Left ventricle myocardium inferior (tissue), 1 donor: ENCODE results near the gene EIF3B. TPM values are rescaled to one million over a fixed set of nuclear protein-coding genes. Genes with fewer than 3 reads are reported as not detected.
A peak's percentile ranks its signal among the peaks of the same experiment; 100 is the strongest.

ENCODE experiments used
- DNase-seq: peaks from one replicate; pipeline ENCODE4 v3.0.0-alpha.2; 2020
- H3K27ac ChIP-seq: fragments of 200-600 bp; replicated peaks from 2 replicates; pipeline ENCODE4 v1.8.0; 2021
- H3K27me3 ChIP-seq: fragments of 200-600 bp; 2 replicates; pipeline ENCODE4 v1.8.0; 2021; ENCODE audit warnings: low read depth
- H3K36me3 ChIP-seq: fragments of 200-600 bp; 2 replicates; pipeline ENCODE4 v1.8.0; 2021
- H3K4me1 ChIP-seq: fragments of 200-600 bp; 2 replicates; pipeline ENCODE4 v1.8.0; 2021
- H3K4me3 ChIP-seq: fragments of 200-600 bp; 2 replicates; pipeline ENCODE4 v1.8.0; 2021; ENCODE audit warnings: mild to moderate bottlenecking, moderate library complexity
- H3K9me3 ChIP-seq: fragments of 200-600 bp; replicated peaks from 2 replicates; pipeline ENCODE4 v1.8.0; 2021
- CTCF ChIP-seq: fragments of 200-600 bp; IDR thresholded peaks from 2 replicates; pipeline ENCODE4 v1.8.0; 2021; ENCODE audit warnings: antibody characterized with exemption, mild to moderate bottlenecking, borderline replicate concordance
- intact Hi-C: fragments of 100-400 bp; cut with micrococcal nuclease; formaldehyde crosslinking; loops from one replicate; pipeline ENCODE4 v1.11.0; 2022
- total RNA-seq: library from RNA; stranded (reverse); fragmentation: NEBNext Ultra II Directional; extraction: Animal tissue kit (Norgen Biotek cat#: 25700); gene quantifications from one replicate; pipeline ENCODE4 v1.2.1, GENCODE V29; 2021
- donor health status: DM: no; HTN: yes; CAD: no; lungs with severe emphysema.

The EIF3B gene
- total RNA-seq, 1 donor from 2014 or later: 68.9 TPM

GRCh38 chr7:2350861-2351260 lies 3.8 kb upstream of the EIF3B start:
- intact Hi-C loops: no loop called here
- Histone ChIP-seq H3K4me1 (peaks cover 19% of the 10 kb centered on the region), H3K4me3 (no peak overlapping the region), H3K9me3 (no peaks in the 10 kb centered on the region), H3K36me3 (no peaks in the 10 kb centered on the region), H3K27ac (no peak overlapping the region), H3K27me3 (no peaks in the 10 kb centered on the region)
- no peak for DNase-seq
- no peak for TF ChIP-seq CTCF

- DNase-seq: no peak
- Histone ChIP-seq H3K27ac (peak overlapping the region; percentile 99), H3K27me3 (no peaks in the 10 kb centered on the region), H3K4me1 (peaks cover 43% of the 10 kb centered on the region), H3K36me3 (peaks cover 9% of the 10 kb centered on the region), H3K4me3 (peak overlapping the region; percentile 99), H3K9me3 (no peaks in the 10 kb centered on the region)
- no peak for TF ChIP-seq CTCF
- intact Hi-C loops: no loop called here
These were observed 1.3 kb upstream of the EIF3B start for GRCh38 chr7:2353113-2353935.

GRCh38 chr7:2353936-2354185 lies 766 bp upstream of the EIF3B start:
- Histone ChIP-seq H3K9me3 (no peaks in the 10 kb centered on the region), H3K4me1 (peaks cover 49% of the 10 kb centered on the region), H3K27me3 (no peaks in the 10 kb centered on the region), H3K27ac (peak overlapping the region; percentile 99), H3K4me3 (peak overlapping the region; percentile 99), H3K36me3 (peaks cover 13% of the 10 kb centered on the region)
- peak; percentile 91 for DNase-seq
- intact Hi-C loops: no loop called here
- TF ChIP-seq CTCF: no peak

GRCh38 chr7:2354939-2355704 lies 495 bp downstream of the EIF3B start:
- H3K27ac ChIP-seq: peak overlapping the region; percentile 99
- DNase-seq: no peak

GRCh38 chr7:2355705-2356008 lies 1.0 kb downstream of the EIF3B start:
- no peak for DNase-seq
- Histone ChIP-seq H3K9me3 (no peaks in the 10 kb centered on the region), H3K36me3 (peaks cover 18% of the 10 kb centered on the region), H3K27me3 (no peaks in the 10 kb centered on the region), H3K4me1 (peaks cover 65% of the 10 kb centered on the region), H3K4me3 (peak overlapping the region; percentile 99), H3K27ac (peak overlapping the region; percentile 99)
- no peak for TF ChIP-seq CTCF
- intact Hi-C loops: loop anchor here (5.0 kb wide), 1 partner anchor 778 kb away; no protein-coding TSS in a partner anchor

More at GRCh38 chr7:2354939-2355704, 495 bp downstream of the EIF3B start:
- no peak for TF ChIP-seq CTCF
- Histone ChIP-seq H3K36me3 (peaks cover 14% of the 10 kb centered on the region), H3K4me1 (peaks cover 61% of the 10 kb centered on the region), H3K9me3 (no peaks in the 10 kb centered on the region), H3K27me3 (no peaks in the 10 kb centered on the region), H3K4me3 (peak overlapping the region; percentile 99)
- intact Hi-C loops: loop anchor here (5.0 kb wide), 1 partner anchor 778 kb away; no protein-coding TSS in a partner anchor
